IPS-NIHi11 (cell line): ENCODE data around the gene GREB1.
"Not testable (repeated sequence)": the region's sequence is repeated elsewhere in the genome, so short reads cannot be mapped to it uniquely, and the experiment has no call there.

Experiments
- DNase-seq: peaks from one replicate; pipeline ENCODE4 v3.0.0; 2012; ENCODE audit warnings: mixed read lengths, low spot score

GREB1 gene

GRCh38 chr2:11639503-11639902 lies 105.7 kb downstream of the GREB1 start:
- no peak for DNase-seq

- DNase-seq = no peak
Measured at GRCh38 chr2:11640132-11640531, 106.3 kb downstream of the GREB1 start.

GRCh38 chr2:11642972-11643371 lies 109.1 kb downstream of the GREB1 start:
- peak; percentile 47 for DNase-seq

- no peak for DNase-seq
Measured at GRCh38 chr2:11644293-11644692, 110.4 kb downstream of the GREB1 start.

GRCh38 chr2:11646530-11646929 lies 112.7 kb downstream of the GREB1 start:
- no peak for DNase-seq

- no peak for DNase-seq
Measured at GRCh38 chr2:11647834-11648600, 114.2 kb downstream of the GREB1 start.

GRCh38 chr2:11649093-11649492 lies 115.2 kb downstream of the GREB1 start:
- no peak for DNase-seq

- DNase-seq = no peak
Measured at GRCh38 chr2:11651856-11652548, 118.2 kb downstream of the GREB1 start.

GRCh38 chr2:11652553-11652952 lies 118.7 kb downstream of the GREB1 start:
- no peak for DNase-seq

GRCh38 chr2:11655495-11655894 lies 121.7 kb downstream of the GREB1 start:
- DNase-seq = no peak

- DNase-seq = no peak
Measured at GRCh38 chr2:11656252-11656651, 122.4 kb downstream of the GREB1 start.

- no peak for DNase-seq
Measured at GRCh38 chr2:11656671-11657101, 122.8 kb downstream of the GREB1 start.

- DNase-seq = no peak
Measured at GRCh38 chr2:11657195-11657594, 123.3 kb downstream of the GREB1 start.

GRCh38 chr2:11657646-11658045 lies 123.8 kb downstream of the GREB1 start:
- no peak for DNase-seq

- DNase-seq = no peak
Measured at GRCh38 chr2:11658208-11659114, 124.6 kb downstream of the GREB1 start.

- DNase-seq = no peak
Measured at GRCh38 chr2:11659115-11659475, 125.2 kb downstream of the GREB1 start.

GRCh38 chr2:11659851-11660250 lies 126.0 kb downstream of the GREB1 start:
- no peak for DNase-seq

GRCh38 chr2:11660396-11660795 lies 126.6 kb downstream of the GREB1 start:
- DNase-seq = not testable (repeated sequence)

- DNase-seq = no peak
Measured at GRCh38 chr2:11661891-11662435, 128.1 kb downstream of the GREB1 start.

GRCh38 chr2:11662882-11663281 lies 129.0 kb downstream of the GREB1 start:
- no peak for DNase-seq

- DNase-seq = no peak
Measured at GRCh38 chr2:11663427-11663826, 129.6 kb downstream of the GREB1 start.

- DNase-seq = no peak
Measured at GRCh38 chr2:11665028-11665427, 131.2 kb downstream of the GREB1 start.
